ENCODE measurements around the gene AXIN1. TPM values are rescaled to one million over a fixed set of nuclear protein-coding genes. Genes with fewer than 3 reads are reported as not detected.
A peak's percentile ranks its signal among the peaks of the same experiment; 100 is the strongest.

The AXIN1 gene
- total RNA-seq, 1 experiment from 2014 or later = 52.4 TPM

DNA sequence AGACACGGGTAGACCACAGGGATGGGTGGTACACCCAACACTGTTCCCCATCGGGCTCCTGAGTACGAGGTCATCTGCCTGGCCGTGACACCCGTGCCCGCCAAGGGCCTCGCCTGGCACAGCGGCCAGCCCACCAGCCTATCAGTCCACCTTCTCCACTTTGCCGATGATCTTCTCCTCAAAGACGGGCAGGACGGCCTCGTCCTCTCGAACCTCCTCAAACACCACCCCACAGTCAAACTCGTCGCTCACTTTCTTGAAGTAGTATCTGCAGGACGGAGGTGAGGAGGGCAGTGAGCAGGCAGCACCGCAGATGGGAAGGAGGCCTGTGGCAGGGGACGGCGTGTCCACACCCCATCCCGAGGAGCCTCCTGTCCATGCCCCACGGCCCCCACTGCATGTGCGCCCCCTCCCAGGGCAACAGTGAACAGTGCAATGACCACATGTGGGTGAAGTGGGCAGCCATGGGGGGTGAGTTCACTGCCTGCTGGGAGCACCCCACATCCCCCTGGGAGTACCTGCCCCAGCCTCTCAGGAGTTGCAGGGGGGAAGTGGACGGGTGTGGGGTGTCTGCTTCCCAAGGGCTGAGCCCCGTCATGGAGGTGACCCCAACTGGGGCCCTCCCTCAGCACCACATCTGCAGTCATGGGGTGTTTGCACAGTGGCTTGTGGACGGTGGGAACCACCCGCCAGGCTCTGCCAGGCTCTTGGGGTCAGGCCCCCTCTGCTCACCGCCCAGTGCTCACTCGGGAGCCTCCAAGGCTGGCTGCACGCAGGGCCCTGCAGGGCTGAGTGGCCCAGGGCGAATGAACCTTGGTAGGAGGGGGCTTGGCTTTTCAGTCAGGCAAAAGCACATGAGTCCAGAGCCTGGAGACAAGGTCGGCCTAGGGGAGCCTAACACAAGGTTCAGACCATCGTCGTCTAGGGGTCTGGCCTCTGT lies 64.3 kb downstream of the AXIN1 start:
- no peaks in the 10 kb centered on the region for H3K27me3 ChIP-seq (ENCODE audit: control insufficient read depth, insufficient read depth, low read length)
- H3K4me3 ChIP-seq (ENCODE audit: insufficient read depth, low read depth, low read length) = no peak overlapping the region
- no peak for DNase-seq
- peaks cover 6% of the 10 kb centered on the region for H3K36me3 ChIP-seq (replicated peaks; ENCODE audit: control insufficient read depth, insufficient read depth, low read length)

DNA sequence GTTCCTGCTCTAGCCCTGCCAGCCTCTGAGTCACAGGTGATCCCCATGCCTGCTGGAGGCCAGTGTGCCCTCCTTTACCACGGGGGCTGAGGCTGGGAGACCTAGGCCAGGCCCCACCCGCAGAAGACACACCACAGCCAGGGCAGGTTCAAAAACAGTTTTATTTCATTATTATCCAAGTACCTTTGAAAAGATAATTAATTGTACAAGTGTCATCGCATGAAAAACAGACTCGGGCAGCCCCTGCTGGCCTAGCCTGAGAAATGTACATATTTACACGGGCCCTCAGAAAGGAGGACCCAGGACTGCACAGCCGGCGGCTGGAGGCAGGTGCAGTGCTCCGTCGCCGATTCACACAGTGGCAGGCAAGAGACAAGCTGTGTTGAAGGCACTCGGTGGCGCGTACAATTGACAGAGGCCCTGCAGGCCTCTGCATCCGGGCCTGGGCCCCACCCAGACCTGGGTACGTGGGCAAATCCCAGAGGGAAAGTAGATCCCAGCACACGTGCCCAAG lies 65.2 kb downstream of the AXIN1 start:
- no peak for DNase-seq
- Histone ChIP-seq H3K36me3 (replicated peaks; ENCODE audit: control insufficient read depth, insufficient read depth, low read length) (peaks cover 4% of the 10 kb centered on the region), H3K27me3 (ENCODE audit: control insufficient read depth, insufficient read depth, low read length) (no peaks in the 10 kb centered on the region), H3K4me3 (ENCODE audit: insufficient read depth, low read depth, low read length) (no peak overlapping the region)

DNA sequence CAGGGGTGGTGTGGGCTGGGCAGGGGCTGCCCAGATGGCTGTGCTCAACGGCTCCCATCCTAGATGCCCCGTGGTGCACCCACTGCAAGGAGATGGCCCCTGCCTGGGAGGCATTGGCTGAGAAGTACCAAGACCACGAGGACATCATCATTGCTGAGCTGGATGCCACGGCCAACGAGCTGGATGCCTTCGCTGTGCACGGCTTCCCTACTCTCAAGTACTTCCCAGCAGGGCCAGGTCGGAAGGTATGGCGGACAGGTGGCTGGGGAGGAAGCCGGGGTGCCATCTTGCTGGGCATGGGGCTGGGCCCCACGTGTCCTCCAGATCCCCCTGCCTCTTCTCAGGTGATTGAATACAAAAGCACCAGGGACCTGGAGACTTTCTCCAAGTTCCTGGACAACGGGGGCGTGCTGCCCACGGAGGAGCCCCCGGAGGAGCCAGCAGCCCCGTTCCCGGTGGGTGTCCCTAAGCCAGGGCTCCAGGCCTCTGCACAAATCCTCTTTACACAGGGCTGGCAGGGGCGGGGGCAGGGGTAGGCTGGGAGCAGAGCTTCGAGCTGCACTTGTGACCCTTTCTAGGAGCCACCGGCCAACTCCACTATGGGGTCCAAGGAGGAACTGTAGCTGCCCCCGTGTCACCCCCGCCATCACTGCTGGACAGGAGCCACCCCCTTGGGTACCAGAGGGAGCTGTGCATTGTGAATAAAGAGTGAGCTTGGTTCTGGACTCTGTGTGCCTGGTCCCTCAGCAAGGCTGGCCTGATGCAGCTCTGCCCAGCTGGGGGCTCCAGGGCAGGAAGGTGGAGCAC lies 65.8 kb downstream of the AXIN1 start:
- Histone ChIP-seq H3K4me3 (ENCODE audit: insufficient read depth, low read depth, low read length) (no peak overlapping the region), H3K36me3 (replicated peaks; ENCODE audit: control insufficient read depth, insufficient read depth, low read length) (peaks cover 2% of the 10 kb centered on the region), H3K27me3 (ENCODE audit: control insufficient read depth, insufficient read depth, low read length) (peaks cover 2% of the 10 kb centered on the region; the same call in 1 of the 2 replicates)
- no peak for DNase-seq

DNA sequence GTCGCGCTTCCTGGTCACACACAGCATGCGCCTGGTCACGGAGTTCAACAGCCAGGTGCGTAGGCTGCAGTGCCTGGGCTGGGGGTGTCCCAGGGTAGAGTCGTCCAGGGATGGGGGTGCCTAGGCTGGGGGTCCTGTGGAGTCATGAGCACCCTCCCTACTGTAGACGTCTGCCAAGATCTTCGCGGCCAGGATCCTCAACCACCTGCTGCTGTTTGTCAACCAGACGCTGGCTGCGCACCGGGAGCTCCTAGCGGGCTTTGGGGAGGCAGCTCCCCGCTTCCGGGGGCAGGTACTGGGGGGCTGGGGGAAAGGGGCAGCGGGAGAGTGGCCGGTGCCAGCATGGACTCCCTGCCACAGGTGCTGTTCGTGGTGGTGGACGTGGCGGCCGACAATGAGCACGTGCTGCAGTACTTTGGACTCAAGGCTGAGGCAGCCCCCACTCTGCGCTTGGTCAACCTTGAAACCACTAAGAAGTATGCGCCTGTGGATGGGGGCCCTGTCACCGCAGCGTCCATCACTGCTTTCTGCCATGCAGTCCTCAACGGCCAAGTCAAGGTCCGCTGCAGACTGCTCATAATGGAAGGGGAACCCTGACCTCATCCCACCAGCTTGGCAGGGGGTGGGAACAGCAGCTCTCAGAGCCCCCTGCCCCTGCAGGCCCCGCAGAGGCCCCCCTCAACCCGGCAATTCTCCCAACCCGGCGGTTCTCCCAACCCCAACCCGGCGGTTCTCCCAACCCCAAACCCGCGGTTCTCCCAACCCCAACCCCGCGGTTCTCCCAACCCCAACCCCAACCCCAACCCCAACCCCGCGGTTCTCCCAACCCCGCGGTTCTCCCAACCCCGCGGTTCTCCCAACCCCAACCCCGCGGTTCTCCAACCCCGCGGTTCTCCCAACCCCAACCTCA lies 67.1 kb downstream of the AXIN1 start:
- H3K36me3 ChIP-seq (replicated peaks; ENCODE audit: control insufficient read depth, insufficient read depth, low read length) = peaks cover 2% of the 10 kb centered on the region
- H3K4me3 ChIP-seq (ENCODE audit: insufficient read depth, low read depth, low read length) = no peak overlapping the region
- DNase-seq = no peak
- peaks cover 14% of the 10 kb centered on the region for H3K27me3 ChIP-seq (ENCODE audit: control insufficient read depth, insufficient read depth, low read length)

DNA sequence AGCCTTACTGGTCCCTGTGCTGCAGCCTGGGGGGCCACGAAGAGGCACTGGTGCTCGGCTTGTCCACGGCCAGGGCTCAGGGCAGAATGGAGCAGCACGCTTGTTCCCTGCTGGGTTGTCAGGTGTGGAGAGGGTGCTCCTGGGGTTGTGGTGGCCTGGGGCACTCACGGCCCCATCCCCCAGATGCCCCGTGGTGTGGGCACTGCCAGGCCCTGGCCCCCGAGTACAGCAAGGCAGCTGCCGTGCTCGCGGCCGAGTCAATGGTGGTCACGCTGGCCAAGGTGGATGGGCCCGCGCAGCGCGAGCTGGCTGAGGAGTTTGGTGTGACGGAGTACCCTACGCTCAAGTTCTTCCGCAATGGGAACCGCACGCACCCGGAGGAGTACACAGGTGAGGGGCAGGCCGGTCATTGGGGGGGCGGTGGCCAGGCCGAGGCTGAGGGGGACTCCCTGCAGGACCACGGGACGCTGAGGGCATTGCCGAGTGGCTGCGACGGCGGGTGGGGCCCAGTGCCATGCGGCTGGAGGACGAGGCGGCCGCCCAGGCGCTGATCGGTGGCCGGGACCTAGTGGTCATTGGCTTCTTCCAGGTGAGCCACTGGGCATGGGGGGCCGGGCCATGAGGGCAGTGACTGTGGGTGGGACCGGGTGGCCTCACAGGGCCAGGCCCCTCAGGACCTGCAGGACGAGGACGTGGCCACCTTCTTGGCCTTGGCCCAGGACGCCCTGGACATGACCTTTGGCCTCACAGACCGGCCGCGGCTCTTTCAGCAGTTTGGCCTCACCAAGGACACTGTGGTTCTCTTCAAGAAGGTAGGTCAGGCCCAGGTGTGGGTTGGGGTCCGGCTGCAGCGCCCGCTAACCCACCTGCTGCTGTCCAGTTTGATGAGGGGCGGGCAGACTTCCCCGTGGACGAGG lies 68.1 kb downstream of the AXIN1 start:
- Histone ChIP-seq H3K36me3 (replicated peaks; ENCODE audit: control insufficient read depth, insufficient read depth, low read length) (peaks cover 2% of the 10 kb centered on the region), H3K4me3 (ENCODE audit: insufficient read depth, low read depth, low read length) (no peak overlapping the region)
- no peak for DNase-seq

DNA sequence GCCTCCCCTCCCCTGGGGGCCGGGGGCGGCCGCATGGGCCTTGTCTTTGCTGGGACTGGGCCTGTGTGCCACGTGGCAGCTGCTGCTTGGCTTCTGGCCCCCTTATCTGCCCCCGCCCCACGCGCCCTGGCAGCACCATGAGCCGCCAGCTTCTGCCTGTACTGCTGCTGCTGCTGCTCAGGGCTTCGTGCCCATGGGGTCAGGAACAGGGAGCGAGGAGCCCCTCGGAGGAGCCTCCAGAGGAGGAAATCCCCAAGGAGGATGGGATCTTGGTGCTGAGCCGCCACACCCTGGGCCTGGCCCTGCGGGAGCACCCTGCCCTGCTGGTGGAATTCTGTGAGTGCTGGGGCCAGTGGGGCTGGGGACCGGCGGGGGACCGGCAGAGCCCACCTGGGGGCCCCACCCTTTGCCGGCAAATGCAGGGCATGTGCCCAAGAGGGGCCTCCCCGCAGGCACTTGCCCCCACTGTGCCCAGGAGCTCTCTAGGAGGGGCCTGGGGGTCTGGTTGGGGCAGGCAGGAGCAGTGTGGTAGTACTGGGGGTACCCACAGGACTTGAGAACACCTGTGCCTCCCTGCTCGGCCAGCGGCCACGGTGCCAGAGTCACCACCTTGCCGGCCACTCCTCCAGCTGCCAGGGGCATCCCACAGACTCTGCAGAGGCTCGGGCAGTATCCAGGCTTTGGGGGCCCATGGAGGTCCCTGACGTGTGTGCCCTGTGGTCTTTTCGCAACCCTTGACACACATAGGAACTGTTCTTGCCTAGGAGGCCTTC lies 69.3 kb downstream of the AXIN1 start, which contains the start of gene PDIA2:
Gene PDIA2 (plus strand): TSS at position 132 of the 773 bp plus-strand sequence. CDS start 6 bp downstream, at position 138.
- DNase-seq = no peak
- Histone ChIP-seq H3K4me3 (ENCODE audit: insufficient read depth, low read depth, low read length) (no peak within 1 kb of the TSS), H3K36me3 (replicated peaks; ENCODE audit: control insufficient read depth, insufficient read depth, low read length) (peaks cover 2% of the 10 kb centered on the region), H3K27me3 (ENCODE audit: control insufficient read depth, insufficient read depth, low read length) (peaks cover 32% of the 10 kb centered on the region)

More for the DNA sequence above, 68.1 kb downstream of the AXIN1 start:
- H3K27me3 ChIP-seq (ENCODE audit: control insufficient read depth, insufficient read depth, low read length) = peaks cover 21% of the 10 kb centered on the region

- H3K4me3 ChIP-seq (ENCODE audit: insufficient read depth, low read depth, low read length) = no peak overlapping the region
- 0 out of 2 replicates have a peak, but pooled peaks cover 1% of the 10 kb centered on the region for H3K36me3 ChIP-seq (replicated peaks; ENCODE audit: control insufficient read depth, insufficient read depth, low read length)
- peaks cover 32% of the 10 kb centered on the region for H3K27me3 ChIP-seq (ENCODE audit: control insufficient read depth, insufficient read depth, low read length)
- DNase-seq = no peak
Observed at GRCh38 chr16:282491-282890, 70.0 kb downstream of the AXIN1 start.

DNA sequence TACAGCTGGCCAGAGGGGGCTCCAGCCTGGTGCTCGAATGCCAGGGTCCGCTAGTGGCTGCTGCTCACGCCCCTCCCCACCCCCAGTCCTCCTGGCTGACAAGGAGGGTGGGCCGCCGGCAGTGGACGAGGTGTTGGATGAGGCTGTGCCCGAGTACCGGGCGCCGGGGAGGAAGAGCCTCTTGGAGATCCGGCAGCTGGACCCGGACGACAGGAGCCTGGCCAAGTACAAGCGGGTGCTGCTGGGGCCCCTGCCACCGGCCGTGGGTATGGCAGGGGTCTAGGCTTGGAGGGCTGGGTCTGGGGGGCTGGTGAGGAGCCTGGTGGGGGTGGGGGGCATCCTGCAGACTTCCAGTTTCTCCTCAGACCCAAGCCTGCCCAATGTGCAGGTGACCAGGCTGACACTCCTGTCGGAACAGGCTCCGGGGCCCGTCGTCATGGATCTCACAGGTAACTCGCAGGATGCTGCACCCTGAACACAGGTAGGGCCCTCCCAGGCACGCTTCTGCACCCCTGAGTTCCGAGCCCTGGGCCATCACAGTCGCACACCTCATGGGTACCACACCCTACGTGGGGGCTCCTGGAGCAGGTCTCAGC lies 70.8 kb downstream of the AXIN1 start:
- no peaks in the 10 kb centered on the region for H3K36me3 ChIP-seq (replicated peaks; ENCODE audit: control insufficient read depth, insufficient read depth, low read length)
- DNase-seq = no peak
- peaks cover 32% of the 10 kb centered on the region for H3K27me3 ChIP-seq (ENCODE audit: control insufficient read depth, insufficient read depth, low read length)
- no peak overlapping the region for H3K4me3 ChIP-seq (ENCODE audit: insufficient read depth, low read depth, low read length)

- H3K36me3 ChIP-seq (replicated peaks; ENCODE audit: control insufficient read depth, insufficient read depth, low read length) = no peaks in the 10 kb centered on the region
- peak overlapping the region; percentile 45 for H3K4me3 ChIP-seq (ENCODE audit: insufficient read depth, low read depth, low read length)
- peaks cover 38% of the 10 kb centered on the region for H3K27me3 ChIP-seq (ENCODE audit: control insufficient read depth, insufficient read depth, low read length)
- DNase-seq = peak; percentile 85
Observed at GRCh38 chr16:280991-281659, 71.4 kb downstream of the AXIN1 start.

DNA sequence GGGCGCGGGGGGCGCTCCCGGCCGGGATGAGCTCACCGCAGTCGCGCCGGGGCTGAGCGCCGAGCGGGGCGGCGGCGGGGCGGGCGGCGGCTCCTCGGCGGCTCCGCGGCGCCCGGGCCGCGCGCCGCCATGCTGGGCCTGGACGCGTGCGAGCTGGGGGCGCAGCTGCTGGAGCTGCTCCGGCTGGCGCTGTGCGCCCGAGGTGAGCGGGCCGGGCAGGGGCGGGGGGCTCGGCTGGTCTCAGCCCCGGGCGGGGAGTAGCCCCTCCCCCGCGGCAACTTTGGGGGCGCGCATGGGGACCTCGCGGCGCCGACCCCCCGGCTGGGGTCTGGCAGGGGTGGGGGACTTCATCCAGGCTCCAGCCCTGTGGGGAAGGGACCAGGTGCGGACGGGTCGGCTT lies 72.0 kb downstream of the AXIN1 start, which contains the start of gene ARHGDIG:
Gene ARHGDIG (plus strand): TSS at position 40 of the 400 bp plus-strand sequence. CDS start 90 bp downstream, at position 130.
- DNase-seq = peak; percentile 91
- peaks cover 40% of the 10 kb centered on the region for H3K27me3 ChIP-seq (ENCODE audit: control insufficient read depth, insufficient read depth, low read length)
- H3K36me3 ChIP-seq (replicated peaks; ENCODE audit: control insufficient read depth, insufficient read depth, low read length) = no peaks in the 10 kb centered on the region
- peak within 1 kb of the TSS; percentile 45 for H3K4me3 ChIP-seq (ENCODE audit: insufficient read depth, low read depth, low read length)

GRCh38 chr16:280005-280460 lies 72.5 kb downstream of the AXIN1 start:
- no peaks in the 10 kb centered on the region for H3K36me3 ChIP-seq (replicated peaks; ENCODE audit: control insufficient read depth, insufficient read depth, low read length)
- H3K4me3 ChIP-seq (ENCODE audit: insufficient read depth, low read depth, low read length) = peak overlapping the region; percentile 23
- H3K27me3 ChIP-seq (ENCODE audit: control insufficient read depth, insufficient read depth, low read length) = peaks cover 44% of the 10 kb centered on the region
- peak; percentile 88 for DNase-seq

Data from H7 (cell line).